Measurements from ENCODE around the gene CHD1L. TPM values are rescaled to one million over a fixed set of nuclear protein-coding genes. Genes with fewer than 3 reads are reported as not detected.

Gene CHD1L
- total and polyA plus RNA-seq, 2 of the 13 experiments (the other 11 are each of a cell fraction or from before 2014, with no cell fraction given): 74.3 to 111 TPM

DNA sequence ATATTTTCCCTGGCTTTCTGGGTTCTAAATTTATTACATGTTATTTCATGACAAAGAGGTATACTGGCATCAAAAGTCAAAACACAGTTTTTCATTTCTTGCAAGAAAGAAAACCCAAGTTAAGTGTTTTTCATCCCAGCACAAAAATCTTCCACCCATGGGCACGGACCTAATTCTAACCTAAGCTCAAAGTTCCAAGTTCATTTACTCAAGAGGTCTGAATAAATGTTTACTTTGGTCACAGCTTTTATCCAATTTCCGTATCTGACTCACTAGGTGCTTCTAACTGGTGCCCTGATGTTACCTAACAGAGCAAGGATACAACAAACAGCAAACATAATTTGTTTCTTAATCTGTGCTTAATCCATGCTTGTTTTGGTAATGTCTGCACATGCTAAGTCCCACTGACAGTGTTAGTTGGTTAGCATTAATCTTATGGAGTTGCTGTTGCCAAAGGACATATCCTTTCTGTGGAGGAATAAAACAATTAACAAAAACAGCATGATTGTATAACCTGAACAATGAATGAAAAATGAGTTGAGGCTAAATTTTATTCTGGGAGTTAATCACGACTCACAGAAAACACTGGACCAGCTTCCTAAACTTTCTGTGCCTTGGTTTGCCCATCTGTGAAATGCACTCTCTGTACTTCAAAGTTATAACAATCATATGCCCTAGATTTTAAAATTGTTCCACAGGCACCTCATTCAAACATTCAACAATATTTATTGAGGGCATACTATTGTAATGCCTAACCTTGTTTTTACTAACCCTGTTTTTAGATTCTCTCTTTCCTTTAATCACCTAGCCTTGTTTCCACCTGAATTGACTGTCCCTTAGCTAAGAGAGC is 4.2 kb upstream of the CHD1L start (continued):
- TF ChIP-seq, protein P1, sequence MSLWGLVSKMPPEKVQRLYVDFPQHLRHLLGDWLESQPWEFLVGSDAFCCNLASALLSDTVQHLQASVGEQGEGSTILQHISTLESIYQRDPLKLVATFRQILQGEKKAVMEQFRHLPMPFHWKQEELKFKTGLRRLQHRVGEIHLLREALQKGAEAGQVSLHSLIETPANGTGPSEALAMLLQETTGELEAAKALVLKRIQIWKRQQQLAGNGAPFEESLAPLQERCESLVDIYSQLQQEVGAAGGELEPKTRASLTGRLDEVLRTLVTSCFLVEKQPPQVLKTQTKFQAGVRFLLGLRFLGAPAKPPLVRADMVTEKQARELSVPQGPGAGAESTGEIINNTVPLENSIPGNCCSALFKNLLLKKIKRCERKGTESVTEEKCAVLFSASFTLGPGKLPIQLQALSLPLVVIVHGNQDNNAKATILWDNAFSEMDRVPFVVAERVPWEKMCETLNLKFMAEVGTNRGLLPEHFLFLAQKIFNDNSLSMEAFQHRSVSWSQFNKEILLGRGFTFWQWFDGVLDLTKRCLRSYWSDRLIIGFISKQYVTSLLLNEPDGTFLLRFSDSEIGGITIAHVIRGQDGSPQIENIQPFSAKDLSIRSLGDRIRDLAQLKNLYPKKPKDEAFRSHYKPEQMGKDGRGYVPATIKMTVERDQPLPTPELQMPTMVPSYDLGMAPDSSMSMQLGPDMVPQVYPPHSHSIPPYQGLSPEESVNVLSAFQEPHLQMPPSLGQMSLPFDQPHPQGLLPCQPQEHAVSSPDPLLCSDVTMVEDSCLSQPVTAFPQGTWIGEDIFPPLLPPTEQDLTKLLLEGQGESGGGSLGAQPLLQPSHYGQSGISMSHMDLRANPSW (CRISPR knock-in tag; IDR thresholded peaks at IDR 0.05; ENCODE audit: borderline replicate concordance): no peak
- peak; percentile 91; the same call in 1 of the 2 replicates for TF ChIP-seq HMG20A (CRISPR knock-in tag; IDR thresholded peaks at IDR 0.05; ENCODE audit: borderline replicate concordance)
- TF ChIP-seq NFRKB (IDR thresholded peaks at IDR 0.05): no peak

DNA sequence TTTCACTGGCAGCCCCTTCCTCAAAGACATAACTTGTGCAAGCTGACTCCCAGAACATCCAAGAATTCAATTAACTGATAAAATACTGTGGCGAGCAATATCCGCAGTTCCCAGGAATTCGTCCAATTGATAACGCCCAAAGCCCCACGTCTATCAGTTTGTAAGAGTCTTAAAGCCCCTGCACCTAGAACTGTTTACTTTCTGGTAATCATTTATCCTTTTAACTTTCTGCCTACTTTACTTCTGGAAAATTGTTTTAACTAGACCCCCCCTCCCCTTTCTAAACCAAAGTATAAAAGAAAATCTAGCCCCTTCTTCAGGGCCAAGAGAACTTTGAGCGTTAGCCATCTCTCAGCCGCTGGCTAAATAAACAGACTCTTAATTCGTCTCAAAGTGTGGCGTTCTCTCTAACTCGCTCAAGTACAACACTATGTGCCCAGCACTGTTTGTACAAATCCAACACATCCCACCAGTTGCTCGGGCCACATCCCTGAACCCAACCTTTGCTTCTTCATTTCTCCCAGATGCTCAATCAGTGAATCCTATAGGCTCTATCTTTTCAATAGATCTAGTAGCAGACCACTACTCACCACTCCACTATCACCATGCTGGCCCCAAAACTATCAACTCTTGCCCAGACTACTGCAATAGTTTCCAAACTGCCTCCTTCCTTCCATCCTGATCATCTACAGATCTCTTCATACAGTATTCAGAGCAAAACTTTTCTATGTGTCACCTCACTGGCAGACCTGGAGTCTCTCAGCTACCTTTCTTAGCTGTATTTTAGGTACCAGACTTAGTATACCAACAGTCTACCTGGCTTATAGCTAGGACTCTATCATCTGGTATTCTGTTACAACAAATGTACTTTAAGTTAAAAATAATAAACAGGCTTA is 3.3 kb upstream of the CHD1L start:
- Histone ChIP-seq H3K4me1 (ENCODE audit: insufficient read depth, low read length) (peaks cover 82% of the 10 kb centered on the region), H3K4me2 (ENCODE audit: low read depth, low read length) (peak overlapping the region; percentile 73), H3K27ac (ENCODE audit: extremely low read length, insufficient read depth, low read length) (peak overlapping the region; percentile 93), H3K9me3 (ENCODE audit: low read length) (no peaks in the 10 kb centered on the region), H3K27me3 (ENCODE audit: control insufficient read depth in 1 of 2, insufficient read depth in 2 of 2, low read length in 2 of 2) (no peaks in the 10 kb centered on the region; a peak in 1 of 5 replicates), H3K79me2 (ENCODE audit: insufficient read depth, low read length) (peaks cover 21% of the 10 kb centered on the region), H4K20me1 (ENCODE audit: insufficient read depth, low read length) (no peaks in the 10 kb centered on the region), H2AFZ (ENCODE audit: low read length) (no peak overlapping the region), H3K4me3 (replicated peaks in 1 of 3; ENCODE audit: insufficient read depth in 1 of 3, low read depth in 2 of 3, low read length in 3 of 3) (peak overlapping the region; percentile 9 to 34 (median 28); a peak in 5 of 6 replicates), H3K36me3 (replicated peaks in 1 of 2; ENCODE audit: control insufficient read depth in 1 of 2, insufficient read depth in 2 of 2, low read length in 2 of 2) (no peaks in the 10 kb centered on the region; a peak in 1 of 5 replicates), H3K9ac (ENCODE audit: insufficient read depth, low read depth, low read length) (peak overlapping the region; percentile 70)
- in situ Hi-C loops (cut with HindIII; ENCODE audit: extremely low pct_ligation_motif_present, low pct_unique_long_range_greater_than_20kb) (no loop called here), intact Hi-C loops (cut with micrococcal nuclease; ENCODE audit: unreplicated experiment) (loop anchor here (1.0 to 5.0 kb wide), 3 partner anchors 14 to 37 kb away; partner anchors contain the start of gene FMO5)
- CTCF ChIA-PET (ENCODE audit: low intra/inter-chr PET ratio, low total read pairs): interaction anchor here (1.5 kb wide), 1 partner anchor 14 kb away, joined by 3 read pairs; the partner anchor contains the start of gene FMO5
- POLR2A ChIA-PET: interaction anchor here (0.9 to 5.3 kb wide), 4 partner anchors 15 to 68 kb away, joined by 4 to 101 read pairs (median 91); partner anchors contain the start of genes FMO5 and PRKAB2
- no TSS peak for BruUV-seq (replicated peaks)
- WGBS (ENCODE audit: low lambda C conversion rate): 0% methylated on average over 11 of the region's 11 CpGs
- ATAC-seq: peak; percentile 28
- FAIRE-seq: peak; percentile 62
- peak; percentile 85 for DNase-seq (ENCODE audit: low spot score)
- TF ChIP-seq POLR2G (IDR thresholded peaks at IDR 0.05; ENCODE audit: low read depth, low read length) (peak; percentile 76), GATA4 (IDR thresholded peaks at IDR 0.05; ENCODE audit: borderline replicate concordance, low read depth) (peak; percentile 88; the same call in 1 of the 2 replicates), ZFP36L2 (CRISPR knock-in tag; IDR thresholded peaks at IDR 0.05) (no peak), GPBP1L1 (CRISPR knock-in tag; IDR thresholded peaks at IDR 0.05) (no peak), ASH2L (IDR thresholded peaks at IDR 0.05; ENCODE audit: insufficient read length, low read depth, low read length) (peak; percentile 67), TCF7L2 (IDR thresholded peaks at IDR 0.05; ENCODE audit: low read depth, low read length) (no peak), HOXA3 (CRISPR knock-in tag; IDR thresholded peaks at IDR 0.05) (peak; percentile 60), FOXA1 (IDR thresholded peaks at IDR 0.05) (no peak), FOXA1 (CRISPR knock-in tag; IDR thresholded peaks at IDR 0.05) (peak; percentile 62; the same call in 1 of the 2 replicates), BORCS8-MEF2B (CRISPR knock-in tag; IDR thresholded peaks at IDR 0.05) (0 out of 2 replicates have a peak, but pooled peaks have one; percentile 33), UBTF (CRISPR knock-in tag; IDR thresholded peaks at IDR 0.05) (no peak)
